Measurements from ENCODE around the gene ARPC5. TPM values are rescaled to one million over a fixed set of nuclear protein-coding genes. Genes with fewer than 3 reads are reported as not detected.
A peak's percentile ranks its signal among the peaks of the same experiment; 100 is the strongest.

ARPC5 gene
- total RNA-seq, 1 experiment from 2014 or later: 104 TPM

GRCh38 chr1:183638649-183639387, 3.2 kb upstream of the ARPC5 start:
- POLR2A ChIA-PET: no interaction called here
- no peaks in the 10 kb centered on the region for H3K9me3 ChIP-seq (ENCODE audit: control insufficient read depth, insufficient read depth, low read depth, low read length)
- intact Hi-C loops (cut with micrococcal nuclease; ENCODE audit: unreplicated experiment): no loop called here

DNA sequence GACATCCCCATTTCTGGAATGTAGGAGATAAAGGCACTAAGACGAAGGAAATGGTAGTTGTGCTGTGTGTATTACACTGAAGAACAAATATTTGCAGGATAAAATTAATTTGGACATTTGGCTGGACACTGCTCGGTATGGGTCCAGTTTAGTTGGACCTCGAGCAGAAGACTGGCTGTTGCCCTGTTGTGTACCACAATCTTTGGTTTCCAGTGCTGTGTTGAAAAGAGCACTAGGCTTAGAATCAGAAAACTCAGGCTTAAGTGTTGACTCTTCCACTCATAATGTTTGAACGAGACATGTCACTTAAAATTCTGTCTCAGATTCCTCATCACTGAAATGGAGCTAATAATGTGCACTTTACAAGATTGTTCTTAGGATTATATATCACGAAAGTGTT, 1.2 kb upstream of the ARPC5 start:
- peaks cover 19% of the 10 kb centered on the region for H3K4me1 ChIP-seq (ENCODE audit: control insufficient read depth, insufficient read depth, low read length)
- ChIA-PET CTCF (no interaction called here), POLR2A (no interaction called here)
- no peak for DNase-seq (ENCODE audit: low read depth, low spot score)
- 0 out of 2 replicates have a peak, but pooled peaks cover 4% of the 10 kb centered on the region for H3K27me3 ChIP-seq (ENCODE audit: control insufficient read depth, insufficient read depth, low read length)
- H3K36me3 ChIP-seq (ENCODE audit: control insufficient read depth, insufficient read depth, low read length): peaks cover 8% of the 10 kb centered on the region
- intact Hi-C loops (cut with micrococcal nuclease; ENCODE audit: unreplicated experiment) (no loop called here), in situ Hi-C loops (cut with HindIII; ENCODE audit: low pct_unique_long_range_greater_than_20kb, low sequenced_read_pairs) (no loop called here)
- H3K27ac ChIP-seq (ENCODE audit: low read length): no peak overlapping the region
- no peaks in the 10 kb centered on the region for H3K9me3 ChIP-seq (ENCODE audit: control insufficient read depth, insufficient read depth, low read depth, low read length)
- ATAC-seq: no peak
- no TSS peak for BruUV-seq (replicated peaks)
- H3K4me3 ChIP-seq (ENCODE audit: low read depth in 2 of 2, low read length in 2 of 2): peak overlapping the region; percentile 84 to 99; a peak in 3 of 4 replicates
- no peak for TF ChIP-seq POLR2AphosphoS5 (IDR thresholded peaks at IDR 0.05; ENCODE audit: low read depth, low read length)
- TF ChIP-seq, protein P1, sequence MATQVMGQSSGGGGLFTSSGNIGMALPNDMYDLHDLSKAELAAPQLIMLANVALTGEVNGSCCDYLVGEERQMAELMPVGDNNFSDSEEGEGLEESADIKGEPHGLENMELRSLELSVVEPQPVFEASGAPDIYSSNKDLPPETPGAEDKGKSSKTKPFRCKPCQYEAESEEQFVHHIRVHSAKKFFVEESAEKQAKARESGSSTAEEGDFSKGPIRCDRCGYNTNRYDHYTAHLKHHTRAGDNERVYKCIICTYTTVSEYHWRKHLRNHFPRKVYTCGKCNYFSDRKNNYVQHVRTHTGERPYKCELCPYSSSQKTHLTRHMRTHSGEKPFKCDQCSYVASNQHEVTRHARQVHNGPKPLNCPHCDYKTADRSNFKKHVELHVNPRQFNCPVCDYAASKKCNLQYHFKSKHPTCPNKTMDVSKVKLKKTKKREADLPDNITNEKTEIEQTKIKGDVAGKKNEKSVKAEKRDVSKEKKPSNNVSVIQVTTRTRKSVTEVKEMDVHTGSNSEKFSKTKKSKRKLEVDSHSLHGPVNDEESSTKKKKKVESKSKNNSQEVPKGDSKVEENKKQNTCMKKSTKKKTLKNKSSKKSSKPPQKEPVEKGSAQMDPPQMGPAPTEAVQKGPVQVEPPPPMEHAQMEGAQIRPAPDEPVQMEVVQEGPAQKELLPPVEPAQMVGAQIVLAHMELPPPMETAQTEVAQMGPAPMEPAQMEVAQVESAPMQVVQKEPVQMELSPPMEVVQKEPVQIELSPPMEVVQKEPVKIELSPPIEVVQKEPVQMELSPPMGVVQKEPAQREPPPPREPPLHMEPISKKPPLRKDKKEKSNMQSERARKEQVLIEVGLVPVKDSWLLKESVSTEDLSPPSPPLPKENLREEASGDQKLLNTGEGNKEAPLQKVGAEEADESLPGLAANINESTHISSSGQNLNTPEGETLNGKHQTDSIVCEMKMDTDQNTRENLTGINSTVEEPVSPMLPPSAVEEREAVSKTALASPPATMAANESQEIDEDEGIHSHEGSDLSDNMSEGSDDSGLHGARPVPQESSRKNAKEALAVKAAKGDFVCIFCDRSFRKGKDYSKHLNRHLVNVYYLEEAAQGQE (IDR thresholded peaks at IDR 0.05; ENCODE audit: insufficient read depth in 1 of 2, low read depth in 2 of 2, low read length in 1 of 2): no peak
- no peak for TF ChIP-seq TCF7L2 (IDR thresholded peaks at IDR 0.05; ENCODE audit: low read depth, low read length)
- TF ChIP-seq, protein P2, sequence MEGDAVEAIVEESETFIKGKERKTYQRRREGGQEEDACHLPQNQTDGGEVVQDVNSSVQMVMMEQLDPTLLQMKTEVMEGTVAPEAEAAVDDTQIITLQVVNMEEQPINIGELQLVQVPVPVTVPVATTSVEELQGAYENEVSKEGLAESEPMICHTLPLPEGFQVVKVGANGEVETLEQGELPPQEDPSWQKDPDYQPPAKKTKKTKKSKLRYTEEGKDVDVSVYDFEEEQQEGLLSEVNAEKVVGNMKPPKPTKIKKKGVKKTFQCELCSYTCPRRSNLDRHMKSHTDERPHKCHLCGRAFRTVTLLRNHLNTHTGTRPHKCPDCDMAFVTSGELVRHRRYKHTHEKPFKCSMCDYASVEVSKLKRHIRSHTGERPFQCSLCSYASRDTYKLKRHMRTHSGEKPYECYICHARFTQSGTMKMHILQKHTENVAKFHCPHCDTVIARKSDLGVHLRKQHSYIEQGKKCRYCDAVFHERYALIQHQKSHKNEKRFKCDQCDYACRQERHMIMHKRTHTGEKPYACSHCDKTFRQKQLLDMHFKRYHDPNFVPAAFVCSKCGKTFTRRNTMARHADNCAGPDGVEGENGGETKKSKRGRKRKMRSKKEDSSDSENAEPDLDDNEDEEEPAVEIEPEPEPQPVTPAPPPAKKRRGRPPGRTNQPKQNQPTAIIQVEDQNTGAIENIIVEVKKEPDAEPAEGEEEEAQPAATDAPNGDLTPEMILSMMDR (IDR thresholded peaks at IDR 0.05): no peak
- TF ChIP-seq SIN3A (IDR thresholded peaks at IDR 0.05; ENCODE audit: borderline replicate concordance, insufficient read depth, low read depth, low read length): no peak

More at GRCh38 chr1:183638649-183639387, 3.2 kb upstream of the ARPC5 start:
- H3K4me1 ChIP-seq (ENCODE audit: control insufficient read depth, insufficient read depth, low read length): peaks cover 4% of the 10 kb centered on the region; the same call in 1 of the 2 replicates
- DNase-seq (ENCODE audit: low read depth, low spot score) (no peak), ATAC-seq (no peak)
- BruUV-seq (replicated peaks): no TSS peak
- H3K36me3 ChIP-seq (ENCODE audit: control insufficient read depth, insufficient read depth, low read length): no peaks in the 10 kb centered on the region; the same call in 1 of the 2 replicates
- in situ Hi-C loops (cut with HindIII; ENCODE audit: low pct_unique_long_range_greater_than_20kb, low sequenced_read_pairs): no loop called here
- CTCF ChIA-PET: no interaction called here
- H3K4me3 ChIP-seq (ENCODE audit: low read depth in 2 of 2, low read length in 2 of 2): no peak overlapping the region
- H3K27ac ChIP-seq (ENCODE audit: low read length): no peak overlapping the region
- TF ChIP-seq POLR2AphosphoS5 (IDR thresholded peaks at IDR 0.05; ENCODE audit: low read depth, low read length) (no peak), SIN3A (IDR thresholded peaks at IDR 0.05; ENCODE audit: borderline replicate concordance, insufficient read depth, low read depth, low read length) (no peak), TCF7L2 (IDR thresholded peaks at IDR 0.05; ENCODE audit: low read depth, low read length) (no peak)
- TF ChIP-seq, protein P1 (IDR thresholded peaks at IDR 0.05; ENCODE audit: insufficient read depth in 1 of 2, low read depth in 2 of 2, low read length in 1 of 2): no peak
- TF ChIP-seq, protein P2 (IDR thresholded peaks at IDR 0.05): no peak
- 0 out of 2 replicates have a peak, but pooled peaks cover 4% of the 10 kb centered on the region for H3K27me3 ChIP-seq (ENCODE audit: control insufficient read depth, insufficient read depth, low read length)
